ENCODE results near the gene CCDC40.
"Not testable (repeated sequence)": the region's sequence is repeated elsewhere in the genome, so short reads cannot be mapped to it uniquely, and the experiment has no call there.

DNA sequence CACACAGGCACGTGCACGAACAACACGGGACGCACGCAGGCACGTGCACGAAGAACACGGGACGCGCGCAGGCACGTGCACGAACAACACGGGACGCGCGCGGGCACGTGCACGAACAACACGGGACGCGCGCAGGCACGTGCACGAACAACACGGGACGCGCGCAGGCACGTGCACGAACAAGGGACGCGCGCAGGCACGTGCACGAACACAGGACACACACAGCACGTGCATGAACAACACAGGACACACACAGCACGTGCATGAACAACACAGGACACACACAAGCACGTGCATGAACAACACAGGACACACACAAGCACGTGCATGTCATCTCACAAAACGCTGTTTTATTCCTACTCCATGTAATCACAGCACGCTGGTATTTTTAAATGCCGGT, 53.7 kb downstream of the CCDC40 start:
- TF ChIP-seq, protein P1, sequence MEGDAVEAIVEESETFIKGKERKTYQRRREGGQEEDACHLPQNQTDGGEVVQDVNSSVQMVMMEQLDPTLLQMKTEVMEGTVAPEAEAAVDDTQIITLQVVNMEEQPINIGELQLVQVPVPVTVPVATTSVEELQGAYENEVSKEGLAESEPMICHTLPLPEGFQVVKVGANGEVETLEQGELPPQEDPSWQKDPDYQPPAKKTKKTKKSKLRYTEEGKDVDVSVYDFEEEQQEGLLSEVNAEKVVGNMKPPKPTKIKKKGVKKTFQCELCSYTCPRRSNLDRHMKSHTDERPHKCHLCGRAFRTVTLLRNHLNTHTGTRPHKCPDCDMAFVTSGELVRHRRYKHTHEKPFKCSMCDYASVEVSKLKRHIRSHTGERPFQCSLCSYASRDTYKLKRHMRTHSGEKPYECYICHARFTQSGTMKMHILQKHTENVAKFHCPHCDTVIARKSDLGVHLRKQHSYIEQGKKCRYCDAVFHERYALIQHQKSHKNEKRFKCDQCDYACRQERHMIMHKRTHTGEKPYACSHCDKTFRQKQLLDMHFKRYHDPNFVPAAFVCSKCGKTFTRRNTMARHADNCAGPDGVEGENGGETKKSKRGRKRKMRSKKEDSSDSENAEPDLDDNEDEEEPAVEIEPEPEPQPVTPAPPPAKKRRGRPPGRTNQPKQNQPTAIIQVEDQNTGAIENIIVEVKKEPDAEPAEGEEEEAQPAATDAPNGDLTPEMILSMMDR (IDR thresholded peaks at IDR 0.05), result not testable (repeated sequence)
- TF ChIP-seq EZH2 (IDR thresholded peaks at IDR 0.05; ENCODE audit: borderline replicate concordance, insufficient read depth, low read depth, low read length, poor library complexity, severe bottlenecking), result not testable (repeated sequence)

Measured in B cell (primary cell).